GM21786 (cell line): Measurements from ENCODE around the gene ZBTB48.
"Not testable (repeated sequence)": the region's sequence is repeated elsewhere in the genome, so short reads cannot be mapped to it uniquely, and the experiment has no call there.

Experiments
- ATAC-seq: cut with Tn5 transposase; IDR thresholded peaks from one replicate; pipeline ENCODE4 v1.9.1; 2021; ENCODE audit not compliant: unreplicated experiment

Gene ZBTB48

GRCh38 chr1:6591222-6591621 lies 11.4 kb downstream of the ZBTB48 start:
- ATAC-seq, result no peak

- ATAC-seq, result no peak
Measured at GRCh38 chr1:6591644-6592043, 11.8 kb downstream of the ZBTB48 start.

- ATAC-seq, result no peak
Measured at GRCh38 chr1:6592441-6592840, 12.6 kb downstream of the ZBTB48 start.

GRCh38 chr1:6592865-6593593 lies 13.2 kb downstream of the ZBTB48 start:
- ATAC-seq, result no peak

- no peak for ATAC-seq
Measured at GRCh38 chr1:6593810-6594209, 14.0 kb downstream of the ZBTB48 start.

- no peak for ATAC-seq
Measured at GRCh38 chr1:6594977-6595740, 15.4 kb downstream of the ZBTB48 start.

GRCh38 chr1:6596351-6596750 lies 16.6 kb downstream of the ZBTB48 start:
- ATAC-seq, result no peak

GRCh38 chr1:6596886-6597776 lies 17.3 kb downstream of the ZBTB48 start:
- ATAC-seq, result no peak

- ATAC-seq, result no peak
Measured at GRCh38 chr1:6597777-6598131, 18.0 kb downstream of the ZBTB48 start.

- ATAC-seq, result no peak
Measured at GRCh38 chr1:6599141-6599975, 19.6 kb downstream of the ZBTB48 start.

GRCh38 chr1:6599991-6600390 lies 20.2 kb downstream of the ZBTB48 start:
- not testable (repeated sequence) for ATAC-seq

GRCh38 chr1:6600410-6601048 lies 20.7 kb downstream of the ZBTB48 start:
- no peak for ATAC-seq

GRCh38 chr1:6601049-6601922 lies 21.5 kb downstream of the ZBTB48 start:
- peak; percentile 37 for ATAC-seq

- ATAC-seq, result peak; percentile 25
Measured at GRCh38 chr1:6601923-6602668, 22.3 kb downstream of the ZBTB48 start.

- peak; percentile 41 for ATAC-seq
Measured at GRCh38 chr1:6602669-6603237, 23.0 kb downstream of the ZBTB48 start, which contains the start of gene KLHL21. Gene KLHL21 (minus strand): TSS chr1:6602869. CDS start chr1:6602817, 52 bp downstream.

GRCh38 chr1:6603238-6603914 lies 23.6 kb downstream of the ZBTB48 start:
- peak; percentile 23 for ATAC-seq

GRCh38 chr1:6603915-6604558 lies 24.2 kb downstream of the ZBTB48 start:
- no peak for ATAC-seq
